ENCODE measurements around the gene MFN1.
"Not testable (repeated sequence)": the region's sequence is repeated elsewhere in the genome, so short reads cannot be mapped to it uniquely, and the experiment has no call there.

MFN1 gene

DNA sequence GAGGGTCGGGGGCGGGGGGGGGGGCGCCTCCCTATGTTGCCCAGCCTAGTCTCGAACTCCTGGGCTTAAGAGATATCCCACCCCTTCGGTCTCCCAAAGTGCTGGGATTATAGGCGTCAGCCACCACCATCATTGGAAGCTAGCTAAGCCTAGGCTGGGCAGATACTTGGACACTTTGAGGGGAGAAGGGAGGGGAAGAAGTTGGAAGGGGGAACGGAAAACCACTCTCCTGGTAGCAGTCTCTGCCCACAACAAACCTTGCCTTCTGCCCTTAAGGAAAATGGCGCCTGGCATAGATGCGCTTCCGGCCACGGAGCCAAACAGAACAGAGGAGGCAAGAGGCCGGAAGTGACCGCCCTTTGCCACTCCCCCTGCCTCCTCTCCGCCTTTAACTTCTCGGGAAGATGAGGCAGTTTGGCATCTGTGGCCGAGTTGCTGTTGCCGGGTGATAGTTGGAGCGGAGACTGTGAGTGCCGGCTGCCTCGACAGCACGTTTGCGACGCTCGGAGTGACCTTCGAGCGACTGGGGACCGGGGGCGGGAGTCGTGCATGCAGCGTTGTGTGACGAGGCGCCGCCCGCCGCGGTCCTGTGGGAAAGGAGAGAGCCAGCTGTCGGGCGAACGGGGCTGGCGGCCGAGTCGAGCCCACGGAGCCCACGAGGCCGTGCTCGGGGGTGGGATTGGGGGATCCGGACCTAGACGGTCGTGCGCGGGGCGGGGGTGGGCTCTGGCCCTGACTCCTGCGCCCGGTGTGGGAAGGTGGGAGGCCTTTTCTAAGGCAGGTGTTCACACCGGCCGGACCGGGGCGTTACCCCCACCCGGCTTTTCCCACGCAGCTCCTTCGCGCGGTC is at the start of gene MFN1:
TSS of gene MFN1 (plus strand) at position 365 of the 850 bp plus-strand sequence. CDS start 1,143 bp downstream, outside the sequence.
- peak; percentile 89 for DNase-seq

DNA sequence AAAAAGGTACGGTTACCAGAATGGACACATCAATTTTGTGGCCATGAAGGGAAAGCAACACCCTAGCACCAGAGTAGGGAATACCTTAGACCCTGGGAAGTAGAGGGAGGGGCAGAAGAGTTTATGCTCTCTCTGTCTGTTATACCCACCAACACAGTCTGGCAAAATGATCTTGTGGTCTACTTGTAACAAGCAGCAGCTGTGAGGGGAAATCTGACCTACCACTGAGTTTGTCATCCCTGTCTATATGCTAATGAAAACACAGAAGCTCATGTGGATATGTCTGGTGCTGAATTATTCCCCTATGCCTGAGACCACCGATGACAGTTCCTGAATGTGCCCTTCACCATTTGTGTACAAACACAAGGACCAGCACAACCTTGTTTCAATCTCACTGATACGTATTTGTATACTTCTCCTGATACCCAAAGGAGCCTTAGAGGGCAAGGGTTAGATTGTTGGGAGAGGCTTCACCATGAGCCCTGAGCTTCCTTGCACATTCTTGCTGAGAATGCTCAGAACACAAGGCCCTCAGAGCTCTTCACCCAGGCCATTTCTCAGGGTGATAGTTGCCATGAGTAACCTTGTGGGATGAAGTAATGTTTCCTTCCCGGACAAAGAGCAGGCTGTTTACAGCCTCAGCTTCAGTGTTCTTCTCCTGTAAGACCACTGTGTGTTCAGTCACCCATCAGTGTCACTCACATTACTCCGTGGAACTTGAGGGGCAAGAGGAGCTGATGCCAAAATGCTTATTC is 49.4 kb upstream of the MFN1 start:
- no peak for DNase-seq

DNA sequence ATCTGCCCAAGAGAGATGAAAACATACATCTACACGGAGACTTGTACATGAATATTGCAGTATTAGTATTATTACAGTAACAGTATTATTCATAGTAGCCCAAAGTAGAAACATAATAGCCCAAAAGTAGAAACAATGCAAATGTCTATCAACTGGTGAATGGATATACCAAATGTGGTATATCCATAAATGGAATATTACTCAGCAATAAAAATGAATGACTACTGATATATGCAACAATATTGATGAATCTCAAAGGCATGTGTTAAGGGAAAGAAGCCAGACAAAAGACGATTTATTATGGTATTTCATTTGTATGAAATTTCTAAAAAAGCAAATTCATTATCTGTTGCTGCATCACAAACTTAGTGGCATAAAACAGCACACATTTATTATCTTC is 48.2 kb upstream of the MFN1 start:
- no peak for DNase-seq

DNA sequence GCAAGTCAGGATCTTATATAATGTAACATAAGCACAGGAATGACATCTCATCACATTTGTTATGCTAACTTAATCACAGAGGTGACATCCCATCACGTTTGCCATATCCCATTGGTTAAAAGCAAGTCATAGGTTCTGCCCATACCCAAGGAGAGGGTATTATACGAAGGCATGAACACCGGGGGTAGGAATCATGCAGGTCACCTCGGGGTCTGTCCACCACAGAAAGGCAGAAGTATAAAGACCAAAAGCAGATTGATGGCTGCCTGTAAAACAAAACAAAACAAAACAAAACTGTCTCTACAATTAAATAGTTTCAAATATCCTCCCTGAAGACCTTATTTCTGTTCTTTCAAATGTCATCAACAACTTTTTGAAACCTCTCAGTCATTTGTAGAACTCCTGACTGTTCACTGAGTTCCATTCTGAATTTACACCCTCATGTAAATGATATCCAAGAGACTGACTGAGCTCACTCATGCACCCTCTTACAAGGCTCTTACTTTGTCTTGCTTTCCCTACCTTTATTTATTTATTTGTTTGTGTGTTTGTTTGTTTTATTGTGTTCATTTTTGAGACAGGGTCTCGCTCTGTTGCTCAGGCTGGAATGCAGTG is 47.4 kb upstream of the MFN1 start:
- no peak for DNase-seq

DNA sequence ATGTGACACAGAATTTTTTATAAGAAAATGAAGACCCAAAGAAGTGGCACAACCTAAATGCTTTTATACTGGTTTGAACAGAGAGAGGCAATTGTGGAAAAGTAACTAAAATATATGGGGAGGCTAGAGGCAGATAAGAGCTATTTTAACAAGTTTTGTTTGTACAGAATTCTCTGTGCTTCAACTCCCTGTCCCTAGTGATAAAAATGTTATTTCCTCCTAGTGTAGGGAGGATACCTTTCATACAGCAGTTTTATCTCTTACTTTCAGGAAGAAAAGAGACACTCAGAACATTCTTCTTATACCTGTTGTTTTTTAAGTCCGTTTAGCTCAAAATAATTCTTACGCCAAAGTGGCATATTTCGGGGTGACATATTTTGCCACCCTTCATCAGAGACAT is 45.9 kb upstream of the MFN1 start:
- no peak for DNase-seq

DNA sequence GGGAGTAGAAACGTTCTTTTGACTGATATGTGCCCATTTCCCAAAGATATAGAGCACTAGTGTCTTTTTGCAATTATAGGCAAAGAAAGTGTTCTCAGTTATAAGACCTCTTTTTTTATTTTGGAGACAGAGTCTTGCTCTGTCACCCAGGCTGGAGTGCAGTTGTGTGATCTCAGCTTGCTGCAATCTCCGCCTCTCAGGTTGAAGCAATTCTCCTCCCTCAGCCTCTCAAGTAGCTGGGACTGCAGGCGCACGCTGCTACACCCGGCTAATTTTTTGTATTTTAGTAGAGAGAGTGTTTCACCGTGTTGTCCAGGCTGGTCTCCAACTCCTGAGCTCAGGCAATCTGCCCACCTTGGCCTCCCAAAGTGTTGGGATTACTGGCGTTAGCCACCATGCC is 45.4 kb upstream of the MFN1 start:
- no peak for DNase-seq

DNA sequence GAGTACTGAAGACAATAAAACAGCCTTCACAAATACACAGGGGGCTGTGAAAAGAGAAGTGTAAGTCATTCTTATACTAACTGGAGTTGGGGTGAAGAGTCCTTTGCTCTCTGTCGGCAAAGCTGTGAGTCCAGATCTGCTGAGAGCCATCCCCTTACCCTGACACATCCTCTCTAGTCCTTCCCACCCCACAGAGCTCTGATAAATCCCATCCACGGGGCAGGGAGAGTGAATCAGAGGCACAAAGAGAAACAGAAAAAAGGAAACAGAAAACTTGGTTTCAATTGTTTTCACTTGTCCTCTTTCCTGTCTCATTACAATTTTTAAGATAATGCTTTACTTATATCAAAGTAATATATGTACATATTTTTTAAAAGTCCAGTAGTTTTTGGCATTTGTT is 42.9 kb upstream of the MFN1 start:
- no peak for DNase-seq

DNA sequence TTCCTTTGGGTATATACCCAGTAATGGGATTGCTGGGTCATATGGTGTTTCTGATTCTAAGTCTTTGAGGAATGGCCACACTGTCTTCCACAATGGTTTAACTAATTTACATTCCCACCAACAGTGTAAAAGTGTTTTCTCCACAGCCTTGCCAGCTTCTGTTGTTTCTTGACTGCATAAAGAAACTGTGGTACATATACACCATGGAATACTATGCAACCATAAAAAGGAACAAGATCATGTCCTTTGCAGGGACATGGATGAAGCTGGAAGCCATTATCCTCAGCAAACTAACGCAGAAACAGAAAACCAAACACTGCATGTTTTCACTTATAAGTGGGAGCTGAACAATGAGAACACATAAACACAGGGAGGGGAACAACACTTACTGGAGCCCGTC is 40.1 kb upstream of the MFN1 start:
- DNase-seq = not testable (repeated sequence)

DNA sequence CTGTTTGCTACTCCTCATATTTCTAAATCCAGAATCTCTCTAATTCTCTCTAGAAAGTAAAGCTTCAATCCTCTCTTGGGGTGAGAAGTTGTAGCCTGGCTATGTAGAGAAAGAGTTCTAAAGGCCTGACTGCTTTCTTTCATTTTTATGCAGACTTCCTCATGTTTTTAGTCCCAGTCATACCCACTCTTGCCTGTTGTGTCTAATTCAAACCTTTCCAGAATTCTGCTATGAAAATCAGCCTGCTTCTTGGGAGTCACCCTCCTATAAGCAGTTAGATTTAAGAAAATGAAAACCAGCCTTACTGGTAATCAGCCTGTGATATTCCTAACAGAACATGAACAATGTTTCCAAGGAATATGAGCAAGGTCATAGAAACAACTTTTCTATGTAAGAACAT is 39.5 kb upstream of the MFN1 start:
- DNase-seq = no peak

DNA sequence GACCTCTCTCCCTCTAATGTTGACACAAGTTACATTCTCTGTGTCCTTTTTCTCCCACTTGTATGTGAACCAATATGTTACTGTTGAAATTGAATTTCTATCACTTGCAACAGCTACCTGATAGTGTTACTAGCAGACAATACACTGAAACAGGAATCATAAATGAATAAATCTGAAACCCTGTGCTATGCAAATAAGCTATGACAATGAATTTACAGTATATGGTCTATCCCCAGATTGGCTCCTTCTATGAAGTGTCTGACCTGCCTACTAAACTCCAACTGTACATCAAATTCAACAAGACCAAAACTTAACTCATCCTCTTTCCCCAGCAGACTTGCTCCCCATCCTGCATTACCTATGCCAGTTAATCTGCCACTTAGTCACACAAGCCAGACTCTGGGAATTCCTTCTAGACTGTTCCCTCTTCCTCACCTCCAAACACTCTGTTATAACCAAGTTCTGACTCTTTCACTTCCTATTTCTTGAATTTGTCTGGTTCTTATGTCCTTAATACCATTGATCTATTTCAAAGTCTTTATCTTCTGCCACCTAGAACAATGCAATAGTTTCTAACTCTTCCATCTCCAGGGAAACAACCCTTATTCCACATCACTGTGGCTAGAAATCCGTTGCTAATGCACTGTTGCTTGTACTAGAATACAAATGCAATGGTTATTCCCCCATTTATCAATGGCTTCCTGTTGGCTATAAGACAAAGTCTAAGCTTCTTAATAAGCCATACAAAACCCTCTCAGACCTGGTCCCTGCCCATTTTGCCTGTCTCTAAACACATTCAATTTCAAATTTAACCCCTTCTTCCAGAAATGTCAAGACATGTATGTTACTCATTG is 38.1 kb upstream of the MFN1 start:
- DNase-seq = no peak

DNA sequence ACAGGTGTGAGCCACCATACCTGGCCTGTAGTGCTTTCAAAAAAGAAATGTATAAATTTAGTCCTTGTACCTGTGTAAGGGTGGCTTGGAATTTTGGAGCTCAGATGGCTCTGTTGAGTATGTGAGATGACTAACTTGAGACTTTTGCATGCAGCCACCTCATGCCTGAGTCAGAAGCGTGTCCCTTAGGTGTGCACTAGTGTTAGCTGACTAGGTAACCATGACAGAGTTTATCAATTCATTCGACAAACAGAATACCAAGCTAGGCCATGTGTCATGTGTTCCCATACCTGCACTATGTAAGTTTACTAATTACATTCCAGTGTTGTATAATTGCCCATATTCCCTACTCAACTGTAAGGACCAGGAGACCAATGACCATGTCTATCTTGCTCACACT is 28.6 kb upstream of the MFN1 start:
- no peak for DNase-seq

DNA sequence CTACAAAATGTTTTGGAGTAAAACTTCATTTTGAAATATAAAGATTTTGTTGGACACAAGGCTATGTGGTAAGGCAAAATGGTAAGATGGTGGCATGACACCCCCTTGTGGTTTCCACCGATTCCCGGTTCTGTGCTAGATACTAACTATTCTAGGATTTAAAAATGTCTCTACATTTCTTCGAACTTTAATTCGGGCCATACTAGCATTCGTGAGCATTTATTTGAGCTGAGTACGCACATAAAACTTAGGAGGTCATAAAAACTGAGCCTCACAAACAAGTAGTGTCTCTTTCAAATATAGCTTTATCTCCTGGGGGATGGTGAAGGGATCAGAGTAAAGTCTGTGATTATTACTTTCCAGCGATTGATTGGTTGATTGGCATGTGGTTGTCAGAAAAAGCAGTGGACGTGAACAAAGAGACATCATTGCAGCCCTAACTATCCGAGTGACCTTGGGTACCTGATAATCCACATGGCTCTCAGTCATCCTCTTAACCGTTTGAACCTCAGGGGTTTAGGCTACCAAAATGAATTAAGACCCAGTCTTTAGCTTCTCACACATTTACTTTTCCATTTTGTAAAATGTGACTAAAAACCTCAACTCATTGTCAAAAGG is 25.7 kb upstream of the MFN1 start:
- DNase-seq = no peak

DNA sequence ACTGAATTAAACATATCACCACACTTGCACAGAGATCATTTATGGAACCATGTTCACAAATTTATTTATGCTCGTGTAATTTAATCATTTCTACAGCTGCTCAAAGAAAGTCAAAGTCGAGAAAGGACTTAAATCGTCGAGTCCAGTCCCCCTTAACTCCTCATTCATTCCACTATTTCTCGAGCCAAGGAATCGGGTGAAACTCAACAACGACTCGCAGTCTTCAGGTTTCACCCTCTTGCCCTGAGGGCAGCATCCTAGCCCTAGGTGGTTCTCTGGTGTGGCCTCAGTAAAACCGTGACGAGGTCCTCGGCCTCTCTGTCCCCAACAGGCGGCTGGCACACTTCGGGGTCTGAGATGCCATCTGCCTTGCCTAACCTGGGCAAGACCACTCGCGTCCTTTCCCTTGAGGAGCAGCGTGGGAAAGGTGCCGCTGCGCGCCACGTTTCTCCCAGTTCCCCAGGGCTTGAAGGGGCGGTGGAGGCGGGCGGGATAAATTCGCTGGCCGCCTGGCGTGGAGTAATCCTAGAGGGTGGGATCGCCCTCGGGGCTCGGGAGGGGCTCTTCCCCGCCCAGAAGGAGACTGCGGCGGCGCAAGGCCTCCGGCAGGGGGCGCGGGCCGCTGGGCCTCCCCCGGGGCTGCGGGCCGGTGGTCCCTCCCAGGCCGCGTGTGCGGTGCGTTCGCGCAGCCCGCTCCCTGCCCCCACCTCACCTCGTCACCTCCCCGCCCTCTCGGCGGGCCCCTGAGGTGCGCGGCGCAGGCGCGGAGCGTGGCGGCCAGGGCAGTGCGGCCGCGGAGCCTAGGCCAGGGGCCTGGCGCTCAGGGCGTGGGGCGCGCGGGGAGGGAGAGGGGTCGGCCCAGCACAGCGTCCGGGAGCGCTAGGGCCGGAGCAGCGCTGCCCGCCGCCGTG is 25.0 kb upstream of the MFN1 start, which contains the start of gene ZNF639:
TSS of gene ZNF639 (plus strand) at position 746 of the 911 bp plus-strand sequence. CDS start 5,263 bp downstream, outside the sequence.
- DNase-seq = peak; percentile 54

DNA sequence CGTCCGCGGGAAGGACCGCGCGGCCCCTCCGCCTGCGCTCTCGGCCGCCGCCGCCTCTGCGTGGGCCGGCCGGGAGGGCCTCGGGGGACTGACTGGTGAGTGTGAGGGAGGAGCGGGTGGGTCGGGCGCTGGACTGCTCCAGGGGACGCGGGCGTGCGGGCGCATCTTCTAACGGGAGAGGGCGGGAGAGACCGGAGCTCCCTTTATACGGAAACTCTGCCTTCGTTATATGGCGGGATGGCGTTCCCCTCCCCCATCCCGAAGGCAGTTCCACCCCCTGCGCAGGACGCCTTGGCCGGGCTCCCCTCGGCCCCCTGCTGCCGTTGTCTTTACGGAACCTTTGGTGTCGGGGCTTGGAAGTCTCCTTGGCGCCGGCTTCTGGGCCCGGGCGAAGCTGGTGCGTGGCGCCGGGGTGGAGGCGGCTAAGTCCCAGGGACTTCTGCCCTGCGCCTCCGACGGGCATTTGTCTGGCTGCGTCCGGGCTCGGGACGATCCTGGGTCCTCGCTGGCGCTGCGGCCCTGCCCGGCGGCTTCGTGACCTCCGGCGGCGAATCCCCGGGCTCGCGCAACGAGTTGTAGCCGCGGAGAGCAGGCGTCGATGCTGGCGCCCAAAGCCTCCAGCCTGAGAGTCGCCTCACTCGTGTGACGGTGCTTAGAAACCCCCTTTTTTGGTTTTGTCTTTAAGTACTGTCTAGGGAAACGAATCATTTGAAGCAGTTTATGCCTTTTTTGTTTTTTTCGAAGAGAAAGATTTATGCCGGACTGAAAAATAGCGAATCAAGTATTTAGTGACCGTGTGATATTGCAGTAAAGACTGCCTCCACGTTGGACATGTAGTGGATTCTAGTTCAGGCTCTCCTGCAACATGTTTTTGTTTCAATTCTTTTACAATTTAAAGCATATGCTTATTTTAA is 24.1 kb upstream of the MFN1 start:
- DNase-seq = peak; percentile 40

DNA sequence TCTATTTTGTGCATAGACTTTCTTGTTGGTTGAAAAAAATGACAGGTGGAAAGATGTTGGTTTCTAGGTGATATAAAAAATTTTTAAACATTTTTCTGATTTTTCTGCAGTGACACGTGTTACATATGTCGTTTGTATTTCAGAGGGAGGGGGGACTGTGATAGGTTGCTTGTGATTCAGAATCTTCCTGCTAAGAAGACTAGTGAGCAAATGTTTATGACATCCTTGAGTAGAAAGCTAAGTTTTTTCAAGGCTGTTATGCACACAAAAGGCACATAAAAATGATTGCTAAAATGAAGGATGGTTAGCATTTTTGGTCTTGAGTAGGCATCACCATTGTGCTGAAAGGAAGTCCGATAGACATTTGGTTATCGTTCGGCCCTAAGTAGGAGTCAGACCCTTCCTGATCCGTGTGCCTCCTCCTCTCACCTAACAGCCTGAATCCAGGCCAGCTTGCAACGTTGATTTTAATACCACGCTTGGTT is 23.2 kb upstream of the MFN1 start:
- DNase-seq = no peak

DNA sequence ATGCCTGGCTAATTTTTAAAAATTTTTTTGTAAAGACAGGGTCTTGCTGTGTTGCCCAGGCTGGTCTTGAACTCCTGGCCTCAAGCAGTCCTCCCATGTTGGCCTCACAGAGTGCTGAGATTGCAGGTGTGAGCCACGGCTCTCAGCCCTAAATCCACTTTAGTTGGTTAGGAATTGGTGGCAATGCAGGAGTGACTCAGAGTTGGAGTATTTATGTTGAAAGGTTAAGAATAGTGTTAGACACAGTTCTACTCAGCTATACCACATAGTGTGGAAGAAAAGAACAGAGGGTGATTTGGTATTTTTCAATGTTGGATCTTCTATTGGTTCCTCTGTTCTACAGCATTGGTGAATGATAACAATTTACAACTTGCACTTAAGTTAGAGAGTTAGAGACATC is 17.1 kb upstream of the MFN1 start:
- DNase-seq = no peak

DNA sequence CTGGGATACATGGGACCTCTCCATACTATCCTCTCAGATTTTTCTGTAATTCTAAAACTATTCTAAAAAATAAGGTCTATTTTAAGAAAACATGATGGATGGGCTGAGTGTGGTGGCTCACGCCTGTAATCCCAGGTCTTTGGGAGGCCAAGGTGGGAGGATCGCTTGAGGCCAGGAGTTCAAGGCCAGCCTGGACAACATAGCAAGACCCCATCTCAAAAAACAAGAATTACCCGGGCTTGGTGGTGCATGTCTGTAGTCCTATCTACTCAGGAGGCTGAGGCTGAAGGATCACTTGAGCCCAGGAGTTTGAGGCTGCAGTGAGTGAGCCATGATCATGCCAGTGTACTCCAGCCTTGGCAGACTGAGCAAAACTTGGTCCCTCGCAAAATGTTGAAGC is 15.3 kb upstream of the MFN1 start:
- no peak for DNase-seq

DNA sequence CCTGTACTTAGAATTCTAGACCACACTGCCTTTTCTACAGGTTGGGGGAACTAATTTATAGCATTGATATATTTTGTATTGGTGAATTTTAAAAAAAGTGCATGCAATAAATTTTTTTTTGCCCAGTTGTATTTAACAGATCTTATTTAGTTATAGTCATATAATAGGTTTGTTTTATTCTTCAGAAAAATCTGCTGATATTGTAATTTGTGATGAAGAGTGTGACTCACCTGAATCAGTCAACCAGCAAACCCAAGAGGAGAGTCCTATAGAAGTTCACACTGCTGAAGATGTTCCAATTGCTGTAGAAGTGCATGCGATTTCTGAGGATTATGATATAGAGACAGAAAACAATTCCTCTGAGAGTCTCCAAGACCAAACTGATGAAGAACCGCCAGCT is 14.4 kb upstream of the MFN1 start:
- DNase-seq = no peak

DNA sequence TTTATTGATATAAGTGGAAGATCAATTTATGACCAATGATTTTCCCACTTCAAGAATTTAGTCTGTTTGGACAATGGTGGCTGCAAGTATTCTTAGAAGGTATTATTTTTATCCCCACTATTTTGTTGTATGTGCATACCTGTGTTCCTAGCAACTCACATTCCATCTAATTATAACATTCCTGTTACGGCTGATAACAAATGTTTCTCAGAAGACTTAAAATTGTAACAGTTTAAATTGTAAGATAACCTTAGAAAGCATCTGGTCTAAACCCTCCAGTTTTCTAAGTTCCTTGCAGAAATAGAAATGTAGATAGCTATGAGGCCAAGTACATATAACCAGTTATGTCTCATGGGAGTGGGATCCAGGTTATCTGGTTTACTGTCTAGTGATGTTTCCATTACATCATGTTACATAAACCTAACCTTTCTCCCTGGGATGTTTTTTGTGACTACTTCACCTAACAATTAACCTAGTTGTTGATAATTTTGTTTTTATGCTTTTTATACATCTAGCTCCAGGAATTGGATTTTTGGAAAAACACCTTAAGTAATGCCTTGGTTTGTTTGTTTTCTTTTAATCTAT is 11.1 kb upstream of the MFN1 start:
- DNase-seq = no peak

Measured in NCI-H510A (cell line).